Measurements from ENCODE around the gene RAI14.

RAI14 gene

DNA sequence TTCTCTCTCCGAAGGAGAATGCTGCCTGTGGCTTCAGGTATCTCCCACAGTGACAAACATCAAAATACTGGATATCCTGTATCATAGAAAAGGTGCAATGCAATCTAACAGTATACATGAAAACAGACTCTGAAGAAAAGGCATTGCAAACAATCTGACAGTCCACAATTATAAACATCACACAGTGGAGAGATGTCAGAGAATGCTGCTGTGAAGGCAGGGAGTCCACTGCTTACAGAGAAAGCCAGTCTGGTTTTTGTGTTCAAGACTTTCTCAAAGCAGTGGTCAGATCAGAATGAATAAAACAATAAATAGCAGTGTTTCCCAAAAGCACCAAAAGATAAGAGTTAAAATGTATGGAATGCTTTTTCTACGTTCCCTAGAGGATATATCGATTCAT lies 211.5 kb downstream of the RAI14 start:
- DNase-seq: no peak

DNA sequence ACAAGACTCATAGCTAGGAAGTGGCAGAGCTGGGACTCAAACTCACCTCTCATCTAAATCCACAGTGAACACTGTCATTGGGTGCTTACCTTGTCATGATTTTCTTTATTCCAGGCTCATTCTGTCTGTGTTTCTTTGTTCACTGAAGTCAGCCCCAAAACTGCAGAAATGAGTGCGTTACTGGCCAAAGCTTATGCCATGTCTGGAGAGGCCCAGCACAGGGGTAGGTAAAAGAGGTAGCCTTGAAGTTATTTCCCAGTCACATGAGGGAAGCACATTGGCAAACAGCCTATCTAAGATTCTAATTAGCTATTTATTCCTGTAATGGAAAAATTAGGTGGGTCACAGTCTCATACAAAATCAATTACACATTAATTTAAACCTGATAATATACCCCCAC lies 212.7 kb downstream of the RAI14 start:
- DNase-seq: no peak

DNA sequence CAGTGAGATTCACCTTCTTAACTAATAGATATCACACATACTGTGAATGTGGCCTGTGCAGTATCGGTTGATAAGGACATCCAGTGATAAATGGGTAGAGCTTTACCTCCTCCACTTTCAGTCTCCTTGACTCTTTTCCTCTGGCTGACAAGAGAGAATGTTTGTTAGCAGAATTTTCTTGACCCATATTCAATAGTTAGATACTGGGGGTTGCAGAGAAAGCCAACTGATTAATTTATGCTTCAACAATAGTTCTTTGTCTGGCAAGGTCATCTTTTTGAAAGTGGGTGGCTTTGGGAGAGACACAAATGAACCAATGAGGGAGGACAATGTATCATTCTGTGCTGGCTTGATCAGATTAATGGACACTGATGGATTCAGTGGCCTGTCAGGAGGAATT lies 213.1 kb downstream of the RAI14 start:
- no peak for DNase-seq

DNA sequence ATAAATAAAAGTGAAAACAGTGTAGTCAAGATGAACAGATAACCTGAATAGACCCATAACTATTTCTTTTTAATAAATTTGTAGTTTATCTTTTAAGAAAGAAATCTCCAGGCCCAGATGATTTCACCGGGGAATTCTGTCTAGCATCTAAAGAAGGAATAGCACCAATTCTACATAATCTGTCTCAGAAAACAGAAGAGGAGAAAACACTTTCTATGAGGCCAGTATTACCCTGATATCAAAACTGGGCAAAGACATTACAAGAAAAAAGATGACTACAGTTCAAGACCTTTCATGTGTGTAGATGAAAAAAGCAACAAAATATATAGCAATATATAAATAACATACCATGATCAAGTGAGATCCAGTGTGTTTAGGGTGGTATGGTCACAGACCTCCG lies 214.3 kb downstream of the RAI14 start:
- DNase-seq: no peak

DNA sequence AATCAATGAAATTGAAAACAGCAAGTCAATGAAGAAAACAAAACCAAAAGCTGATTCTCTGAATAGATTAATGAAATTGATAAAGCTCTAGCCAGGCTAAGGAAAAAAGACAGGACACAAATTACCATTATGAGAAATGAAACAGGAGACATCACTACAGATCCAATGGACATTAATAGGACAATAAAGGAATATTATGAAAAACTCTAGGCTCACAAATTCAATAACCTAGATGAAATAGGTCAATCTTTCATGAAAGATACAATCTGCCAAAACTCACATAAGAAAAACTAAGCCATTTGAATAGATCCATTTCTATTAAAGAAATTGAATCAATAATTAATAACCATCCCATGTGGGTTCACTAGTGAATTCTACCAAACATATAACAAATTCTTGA lies 220.1 kb downstream of the RAI14 start:
- DNase-seq: no peak

DNA sequence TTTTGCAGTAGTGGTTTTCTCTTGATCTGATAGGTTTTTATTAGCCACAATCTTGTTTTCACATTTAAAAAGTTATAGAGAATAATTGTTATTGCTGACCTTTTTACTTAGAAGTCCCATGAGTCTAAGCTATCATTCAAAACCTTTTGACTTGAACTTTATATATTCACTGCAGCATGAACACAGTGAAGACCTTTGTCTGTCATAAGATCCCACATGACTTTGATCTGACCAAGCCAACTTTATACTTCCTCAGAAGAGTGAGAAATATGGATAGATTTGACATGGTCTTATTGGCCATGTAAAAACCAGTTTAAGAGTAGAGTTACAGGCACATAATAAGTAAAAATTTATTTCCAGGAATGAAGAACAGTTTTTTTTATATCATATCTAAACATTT lies 225.1 kb downstream of the RAI14 start:
- DNase-seq: no peak

All from activated CD4-positive, alpha-beta T cell treated with anti-CD3 and anti-CD28 coated beads, Interleukin-2, Interleukin-6, amounts not matched to agents 100 ng/mL and 50 ng/mL, durations not matched to agents 16 hours and 8 hours (primary cell).